Stimulated activated CD4-positive, alpha-beta T cell treated with anti-CD3 and anti-CD28 coated beads, Interleukin-4, amount 100 ng/mL, for 1 hour (primary cell): ENCODE measurements around the gene TIAM1.
A peak's percentile ranks its signal among the peaks of the same experiment; 100 is the strongest.

Experiments
- DNase-seq: peaks from one replicate; pipeline ENCODE4 v3.0.0-alpha.2; 2020

TIAM1 gene

DNA sequence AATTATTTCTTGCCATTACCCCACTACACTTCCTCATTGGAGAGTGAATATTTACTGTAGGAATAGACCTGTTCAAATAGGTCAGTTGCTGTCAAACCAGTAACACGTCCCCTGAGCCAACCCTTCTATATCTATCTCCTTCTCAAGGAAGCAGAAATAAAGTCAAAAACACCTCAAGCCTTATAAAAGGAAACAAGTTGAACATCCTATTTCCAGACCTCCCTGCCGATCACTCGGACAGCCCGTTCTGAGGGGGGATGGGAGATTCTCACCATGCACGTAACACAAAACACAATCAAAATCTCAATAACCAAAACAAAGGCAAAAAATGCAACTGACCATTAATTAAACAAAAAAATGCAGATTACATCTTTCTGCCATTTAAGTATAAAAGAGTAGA, 184.3 kb downstream of the TIAM1 start:
- DNase-seq = no peak

GRCh38 chr21:31158789-31159581, 185.1 kb downstream of the TIAM1 start:
- DNase-seq = no peak

- DNase-seq = no peak
Measured at GRCh38 chr21:31157756-31158155, 186.3 kb downstream of the TIAM1 start.

DNA sequence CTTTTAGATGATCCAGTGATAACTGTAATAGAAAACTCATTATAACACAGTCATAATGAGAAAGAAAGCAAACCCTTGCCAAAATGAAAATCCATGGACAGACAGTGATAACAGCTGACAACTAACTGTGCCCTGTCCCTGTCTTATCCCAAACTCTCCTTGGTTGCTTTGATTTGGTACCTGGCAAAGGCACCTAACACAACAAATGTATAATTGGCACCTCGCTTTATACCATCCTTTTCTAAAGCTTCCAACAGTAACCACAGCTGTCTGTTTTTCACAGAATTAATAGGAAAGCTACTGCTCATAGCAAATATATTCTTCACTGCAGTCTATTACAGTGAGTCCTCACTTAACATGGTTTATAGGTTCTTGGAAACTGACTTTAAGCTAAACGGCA, 187.4 kb downstream of the TIAM1 start:
- DNase-seq = no peak

GRCh38 chr21:31156169-31156568, 187.9 kb downstream of the TIAM1 start:
- no peak for DNase-seq

DNA sequence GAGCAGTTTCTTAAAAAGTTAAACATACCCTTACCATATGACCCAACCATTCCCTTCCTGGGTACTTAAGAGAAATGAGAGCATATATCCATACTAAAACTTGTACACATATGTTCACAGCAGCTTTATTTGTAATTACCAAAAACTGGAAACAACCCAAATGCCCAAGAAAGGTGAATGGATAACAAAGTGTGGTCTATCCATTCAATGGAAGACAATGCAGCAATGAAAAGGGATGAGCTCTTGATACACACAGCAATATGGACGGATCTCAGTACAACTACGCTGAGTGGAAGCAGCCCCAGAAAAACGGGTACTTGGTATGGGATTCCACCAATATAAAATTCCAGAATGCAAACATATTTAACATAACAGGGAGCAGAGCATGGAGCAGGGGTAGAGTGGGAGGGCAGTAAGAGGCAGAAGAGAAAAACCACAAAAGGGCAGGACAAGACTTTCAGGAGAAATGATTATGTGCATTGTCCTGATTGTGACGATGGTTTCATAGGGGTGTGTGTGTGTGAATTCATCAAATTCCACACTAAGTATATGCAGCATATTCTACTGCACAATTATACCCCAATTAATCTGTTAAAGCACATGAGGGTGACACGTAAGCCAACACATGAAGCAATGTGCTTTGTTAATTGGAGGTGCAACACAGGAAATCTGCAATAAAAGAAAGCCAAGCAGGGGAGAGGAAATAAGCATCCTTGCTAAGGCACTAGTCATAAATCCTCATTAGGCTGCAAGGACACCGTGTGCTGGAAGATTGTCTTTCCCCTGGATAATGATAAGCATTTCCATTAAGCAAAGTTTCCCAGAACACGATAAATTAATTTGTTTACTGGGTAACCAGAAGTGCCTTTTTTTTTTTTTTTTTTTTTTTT, 192.7 kb downstream of the TIAM1 start:
- no peak for DNase-seq

- DNase-seq = no peak
Measured at GRCh38 chr21:31145274-31145673, 198.8 kb downstream of the TIAM1 start.

DNA sequence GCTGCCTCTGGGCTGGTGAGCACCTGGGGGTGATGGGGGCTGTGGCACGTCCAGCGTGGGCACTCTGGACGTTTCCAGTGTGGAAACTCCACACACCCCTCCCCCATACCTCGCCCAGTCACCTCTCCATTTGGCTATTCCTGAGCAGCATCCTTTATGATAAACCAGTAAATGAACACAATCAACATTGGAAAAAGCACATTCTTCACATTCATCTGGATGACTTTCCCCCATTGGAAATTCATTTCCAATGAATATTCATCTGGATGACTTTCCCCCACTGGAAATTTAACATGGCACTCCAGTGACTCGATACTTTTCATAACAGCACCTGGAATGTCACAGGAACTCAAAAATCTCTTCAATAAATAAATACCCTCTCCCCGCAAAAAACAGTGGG, 201.0 kb downstream of the TIAM1 start:
- DNase-seq = no peak

DNA sequence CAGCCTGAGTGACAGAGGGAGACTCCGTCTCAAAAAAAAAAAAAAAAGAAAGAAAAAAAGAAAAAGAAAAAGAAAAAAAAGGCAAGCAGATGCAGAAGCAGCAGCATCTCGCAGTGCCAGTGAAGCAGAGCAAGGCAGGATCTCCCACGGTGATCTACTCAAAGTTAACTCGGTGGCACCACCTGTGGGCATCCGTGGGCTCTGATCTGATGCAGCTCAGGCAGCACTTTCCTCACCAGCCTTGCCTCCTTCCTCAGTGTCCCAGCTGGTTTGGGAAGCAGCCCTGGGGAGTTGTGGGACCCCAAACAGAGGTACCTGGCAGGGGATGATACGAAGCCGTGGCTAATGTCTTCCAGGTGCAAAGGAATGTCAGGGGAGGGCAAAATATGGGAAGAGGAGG, 201.5 kb downstream of the TIAM1 start:
- peak; percentile 14 for DNase-seq

DNA sequence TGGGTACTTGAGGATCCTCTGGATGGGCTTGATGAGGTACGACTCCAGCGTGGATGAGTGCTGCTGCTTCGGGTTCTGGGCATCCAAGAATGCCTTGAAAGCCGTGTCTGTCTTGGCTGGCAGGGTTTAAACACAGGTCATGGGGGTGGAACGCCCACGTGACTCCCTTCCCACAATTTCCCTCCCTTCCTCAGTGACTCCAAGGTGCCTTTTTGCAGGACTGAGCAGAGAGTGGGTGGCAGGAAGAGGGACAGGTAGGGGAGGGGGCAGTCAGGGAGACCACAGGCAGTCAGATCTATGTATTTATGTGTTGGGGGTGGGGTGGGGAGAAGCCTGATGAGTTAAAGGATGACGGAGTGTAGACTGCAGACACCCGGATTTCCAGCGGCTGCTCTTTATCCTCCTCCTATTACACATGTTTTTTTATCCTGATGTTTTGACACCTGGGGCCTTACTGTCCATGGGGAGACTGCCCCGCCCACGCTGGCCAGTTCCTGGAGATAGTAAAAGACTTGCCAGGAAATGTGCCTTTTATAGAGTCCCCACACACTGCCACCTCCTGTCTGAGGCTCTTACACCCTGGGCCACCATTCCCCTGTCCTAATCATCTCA, 202.6 kb downstream of the TIAM1 start:
- no peak for DNase-seq

GRCh38 chr21:31140676-31141075, 203.4 kb downstream of the TIAM1 start:
- no peak for DNase-seq

DNA sequence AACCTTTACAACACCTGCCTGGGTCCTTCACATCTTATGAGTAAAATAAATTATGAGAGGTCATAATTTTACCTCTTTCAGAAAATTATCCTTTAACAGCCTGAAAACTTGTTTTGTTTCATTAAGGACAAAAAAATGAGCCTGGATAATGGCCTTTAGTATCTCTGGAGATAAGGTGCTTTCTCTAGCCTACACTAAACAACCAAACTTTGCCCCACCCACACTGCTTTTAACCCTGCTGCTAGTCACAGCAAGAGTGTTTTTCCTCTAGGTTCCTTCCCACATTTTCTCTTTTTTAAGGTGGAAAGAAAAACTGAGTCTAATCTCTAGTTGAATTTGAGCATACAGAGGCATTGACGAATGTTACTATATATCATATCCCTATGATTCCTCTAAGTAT, 204.0 kb downstream of the TIAM1 start:
- no peak for DNase-seq

- no peak for DNase-seq
Measured at GRCh38 chr21:31137960-31138359, 206.1 kb downstream of the TIAM1 start.

DNA sequence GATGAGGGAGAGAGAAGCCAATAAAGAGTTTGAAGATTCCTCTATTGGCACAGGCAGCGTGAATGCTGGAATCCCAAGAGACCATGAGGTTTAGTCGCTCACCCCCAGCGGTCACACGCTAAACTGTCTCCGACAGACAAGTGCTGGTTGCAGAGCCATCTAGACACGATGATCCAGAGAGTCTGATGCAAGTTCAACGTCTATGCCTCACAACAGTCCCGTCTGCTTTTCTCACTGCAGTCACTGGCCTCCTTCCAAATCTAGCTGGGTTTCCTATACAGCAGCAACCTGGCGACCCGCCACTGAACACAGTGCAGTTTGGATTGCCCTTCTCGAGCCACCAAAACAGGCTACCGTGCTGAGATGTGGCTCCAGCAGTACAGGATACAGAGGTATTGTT, 207.2 kb downstream of the TIAM1 start:
- DNase-seq = no peak

GRCh38 chr21:31135531-31136184, 208.4 kb downstream of the TIAM1 start:
- no peak for DNase-seq

DNA sequence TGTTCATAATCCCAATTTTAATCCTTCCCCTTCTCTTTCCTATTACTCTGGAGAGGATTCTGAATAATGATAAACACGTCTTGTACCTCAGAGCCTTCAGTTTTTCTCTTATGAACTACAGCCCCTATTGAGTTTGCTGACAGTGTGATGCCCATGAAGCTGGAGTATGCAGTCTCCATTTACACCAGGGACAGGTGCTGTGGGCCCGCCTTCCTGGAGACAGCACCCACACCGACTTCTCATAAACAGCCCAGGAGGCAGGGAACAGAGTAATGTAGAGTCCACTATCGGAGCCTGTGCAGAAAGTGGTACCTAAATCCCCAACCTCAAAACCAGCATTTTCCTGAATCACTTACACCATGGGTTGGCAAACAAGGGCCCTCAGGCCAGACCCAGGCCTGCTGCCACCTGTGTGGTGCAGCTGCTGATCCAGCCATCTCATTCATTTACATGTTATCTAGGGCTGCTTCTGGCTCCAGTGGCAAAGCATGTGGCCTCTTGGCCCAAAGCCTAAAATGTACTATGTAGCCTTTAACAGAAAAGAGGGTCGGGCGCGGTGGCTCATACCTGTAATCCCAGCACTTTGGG, 210.7 kb downstream of the TIAM1 start:
- no peak for DNase-seq

- DNase-seq = peak; percentile 58
Measured at GRCh38 chr21:31132574-31133242, 211.4 kb downstream of the TIAM1 start.

DNA sequence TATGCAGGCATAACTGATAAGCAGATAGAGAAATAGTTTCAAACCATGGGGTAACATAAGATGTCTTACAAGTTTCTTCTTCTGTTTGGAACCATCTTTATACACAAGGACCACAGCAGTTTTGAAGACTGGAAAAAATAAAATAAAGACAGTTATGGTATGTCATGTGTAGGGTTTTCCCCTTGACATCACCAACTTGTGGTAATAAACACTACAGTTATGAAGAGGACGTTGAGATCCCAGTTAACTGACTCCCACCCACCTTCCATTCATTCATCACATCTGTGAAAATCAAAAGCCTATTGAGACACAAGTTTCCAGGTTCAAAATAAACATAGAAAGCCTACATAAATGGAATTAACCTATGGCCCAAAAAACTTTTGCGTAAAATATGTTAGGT, 213.2 kb downstream of the TIAM1 start:
- no peak for DNase-seq

GRCh38 chr21:31128234-31128633, 215.8 kb downstream of the TIAM1 start:
- no peak for DNase-seq

GRCh38 chr21:31124010-31124409, 220.1 kb downstream of the TIAM1 start:
- no peak for DNase-seq

DNA sequence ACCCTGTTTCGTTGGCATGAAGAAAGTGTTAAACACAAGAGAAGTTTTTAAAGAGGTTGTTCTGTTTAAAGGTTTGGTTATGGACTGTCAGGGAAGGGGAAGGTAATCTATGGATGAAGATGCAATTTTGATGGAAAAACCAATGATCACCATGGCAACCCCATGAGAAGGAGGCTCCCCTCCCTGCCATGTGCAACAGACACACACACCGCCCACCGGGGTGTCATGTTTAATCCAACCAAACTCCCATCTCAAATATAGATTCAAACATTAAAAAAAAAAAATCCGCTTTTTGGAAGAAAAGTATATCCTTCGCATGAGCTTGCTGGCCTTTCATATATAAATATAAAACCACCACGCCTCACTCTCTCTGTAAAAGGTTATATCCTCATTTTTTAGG, 224.9 kb downstream of the TIAM1 start:
- no peak for DNase-seq
